ENCODE results near the gene ABCB10.
"Not testable (repeated sequence)": the region's sequence is repeated elsewhere in the genome, so short reads cannot be mapped to it uniquely, and the experiment has no call there.

ABCB10 gene

GRCh38 chr1:229475859-229476258 lies 82.6 kb downstream of the ABCB10 start:
- not testable (repeated sequence) for DNase-seq (ENCODE audit: low read depth in 2 of 2)

DNA sequence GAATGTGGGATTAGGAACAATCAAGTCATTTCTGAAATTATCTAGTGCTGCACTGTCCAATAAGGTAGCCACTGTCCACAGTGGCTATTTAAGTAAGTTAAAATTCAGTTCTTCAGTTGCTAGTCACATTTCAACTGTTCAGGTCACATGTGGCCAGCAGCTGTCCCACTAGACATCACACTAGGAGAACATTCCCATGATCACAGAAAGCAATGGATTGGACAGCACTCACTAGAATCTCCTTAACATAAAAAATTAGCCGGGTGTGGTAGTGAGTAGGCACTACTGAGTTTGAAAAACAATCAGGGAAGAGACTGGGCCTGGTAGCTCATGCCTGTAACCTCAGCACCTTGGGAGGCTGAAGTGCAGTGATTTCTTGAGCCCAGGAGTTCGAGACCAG lies 84.0 kb downstream of the ABCB10 start:
- no peak for DNase-seq (ENCODE audit: low read depth in 2 of 2)

GRCh38 chr1:229471175-229471574 lies 87.3 kb downstream of the ABCB10 start:
- DNase-seq (ENCODE audit: low read depth in 2 of 2), result no peak

GRCh38 chr1:229470406-229471043 lies 88.0 kb downstream of the ABCB10 start:
- DNase-seq (ENCODE audit: low read depth in 2 of 2), result no peak

DNA sequence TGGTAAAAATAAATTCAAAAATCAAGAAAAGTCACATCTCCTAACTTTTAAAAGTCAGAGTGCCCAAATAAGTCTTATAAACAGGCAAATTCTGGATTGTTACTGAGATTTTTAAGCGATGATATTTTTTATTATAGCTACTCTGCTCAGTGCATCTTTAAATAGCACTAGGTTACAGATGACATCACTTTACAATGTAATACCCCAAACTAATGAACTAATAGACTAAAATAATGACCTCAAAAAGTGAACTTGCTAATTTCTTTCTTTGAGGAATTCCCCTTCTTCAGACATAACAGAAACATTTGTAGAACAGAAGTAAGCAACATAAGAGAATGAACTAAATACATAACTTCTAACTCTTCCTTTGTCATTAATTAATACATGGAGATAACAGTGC lies 91.6 kb downstream of the ABCB10 start:
- DNase-seq (ENCODE audit: low read depth in 2 of 2), result no peak
